Endodermal cell (in vitro differentiated cells): ENCODE measurements around the gene TIAL1. TPM values are rescaled to one million over a fixed set of nuclear protein-coding genes. Genes with fewer than 3 reads are reported as not detected.

Experiments
- DNase-seq: peaks from one replicate; pipeline ENCODE4 v3.0.0-alpha.2; 2017
- H3K27ac ChIP-seq: 2 replicates; pipeline ENCODE4 v1.5.1; 2013; ENCODE audit warnings: mild to moderate bottlenecking, low read depth, low read length, moderate library complexity
- H3K27me3 ChIP-seq: 2 replicates; pipeline ENCODE4 v1.6.1; 2013; ENCODE audit warnings: mild to moderate bottlenecking, low read length, moderate library complexity; ENCODE audit not compliant: insufficient read depth, control insufficient read depth, poor library complexity, severe bottlenecking
- H3K36me3 ChIP-seq: 2 replicates; pipeline ENCODE4 v1.7.0; 2013; ENCODE audit warnings: mild to moderate bottlenecking, low read length, moderate library complexity; ENCODE audit not compliant: control insufficient read depth, insufficient read depth
- H3K4me1 ChIP-seq: one replicate; pipeline ENCODE4 v1.7.0; 2013; ENCODE audit warnings: low read length; ENCODE audit not compliant: control insufficient read depth, insufficient read depth
- H3K4me3 ChIP-seq: 2 replicates; pipeline ENCODE4 v1.5.1; 2013; ENCODE audit warnings: mild to moderate bottlenecking, low read length, moderate library complexity
- H3K9ac ChIP-seq: 2 replicates; pipeline ENCODE4 v1.6.1; 2013; ENCODE audit warnings: mild to moderate bottlenecking, low read length, moderate library complexity; ENCODE audit not compliant: poor library complexity, severe bottlenecking; ENCODE audit errors: extremely low read depth
- H3K9me3 ChIP-seq: 2 replicates; pipeline ENCODE4 v1.6.1; 2013; ENCODE audit warnings: mild to moderate bottlenecking, low read length, moderate library complexity; ENCODE audit not compliant: control insufficient read depth
- H3K27ac Mint-ChIP-seq: 2 replicates; pipeline ENCODE4 v1.8.0; 2020; ENCODE audit warnings: mixed read lengths
- H3K27me3 Mint-ChIP-seq: 2 replicates; pipeline ENCODE4 v1.8.0; 2021; ENCODE audit warnings: mild to moderate bottlenecking, mixed read lengths; ENCODE audit not compliant: insufficient read depth
- H3K36me3 Mint-ChIP-seq: 2 replicates; pipeline ENCODE4 v1.8.0; 2020; ENCODE audit warnings: low read depth, mixed read lengths
- H3K4me1 Mint-ChIP-seq: 2 replicates; pipeline ENCODE4 v1.8.0; 2020; ENCODE audit warnings: mixed read lengths
- H3K4me3 Mint-ChIP-seq: 2 replicates; pipeline ENCODE4 v1.8.0; 2020; ENCODE audit warnings: mild to moderate bottlenecking, moderate library complexity, mixed read lengths
- H3K9me3 Mint-ChIP-seq: 2 replicates; pipeline ENCODE4 v1.8.0; 2020; ENCODE audit warnings: mild to moderate bottlenecking, mixed read lengths
- WGBS, 2 experiments: methylation state at CpG; one replicate each; pipeline versions ENCODE4 v1.1.5 to v1.1.7; 2013; ENCODE audit warnings: missing lambda C conversion rate in 2 of 2, mixed read lengths in 1 of 2; ENCODE audit not compliant: insufficient coverage in 1 of 2, insufficient read length in 1 of 2; 5-methylcytosine and 5-hydroxymethylcytosine counted together
- total RNA-seq, 2 donors: library from RNA; stranded (reverse); fragmentation: NEBNext Ultra II Directional in 1 of 2; extraction: Animal tissue kit (Norgen Biotek cat#: 25700) in 1 of 2; gene quantifications; 2 replicates in 1 of 2; 3 replicates in 1 of 2; pipeline ENCODE4 v1.2.1, GENCODE V29; 2021
- TF ChIP-seq, protein P1 (sequence below): fragments of 200-600 bp; sonication (generic); conservative IDR thresholded peaks from 2 replicates; pipeline ENCODE4 v1.5.0; 2021; ENCODE audit warnings: antibody characterized with exemption, mild to moderate bottlenecking

Gene TIAL1
- total RNA-seq, 2 donors from 2014 or later = 156 to 176 TPM

DNA sequence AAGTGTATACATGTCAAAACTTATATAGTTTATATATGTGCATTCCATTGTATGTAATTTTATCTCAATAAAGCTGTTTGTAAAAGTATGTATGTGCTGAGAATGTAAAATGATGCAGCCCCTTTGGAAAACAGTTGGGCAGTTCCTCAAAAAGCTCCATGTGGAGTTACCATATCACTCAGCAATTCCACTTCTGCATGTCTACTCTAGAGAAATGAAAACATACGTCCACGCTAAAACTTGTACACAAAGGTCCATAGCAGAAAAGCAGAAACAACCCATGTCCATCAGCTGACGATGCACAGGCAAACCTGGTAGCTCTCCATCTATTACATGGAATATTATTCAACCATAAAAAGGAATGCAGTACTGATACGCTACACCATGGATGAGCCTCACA is 45.9 kb downstream of the TIAL1 start:
- Histone ChIP-seq H3K36me3 (no peaks in the 10 kb centered on the region), H3K27me3 (peaks cover 10% of the 10 kb centered on the region), H3K9me3 (no peaks in the 10 kb centered on the region), H3K27ac (no peak overlapping the region), H3K4me3 (no peak overlapping the region), H3K4me1 (no peaks in the 10 kb centered on the region), H3K9ac (no peak overlapping the region)
- H3K9me3 Mint-ChIP-seq = peaks cover 1% of the 10 kb centered on the region
- H3K4me1 Mint-ChIP-seq = no peaks in the 10 kb centered on the region
- H3K4me3 Mint-ChIP-seq = no peak overlapping the region
- peaks cover 14% of the 10 kb centered on the region for H3K27me3 Mint-ChIP-seq
- TF ChIP-seq, protein P1, sequence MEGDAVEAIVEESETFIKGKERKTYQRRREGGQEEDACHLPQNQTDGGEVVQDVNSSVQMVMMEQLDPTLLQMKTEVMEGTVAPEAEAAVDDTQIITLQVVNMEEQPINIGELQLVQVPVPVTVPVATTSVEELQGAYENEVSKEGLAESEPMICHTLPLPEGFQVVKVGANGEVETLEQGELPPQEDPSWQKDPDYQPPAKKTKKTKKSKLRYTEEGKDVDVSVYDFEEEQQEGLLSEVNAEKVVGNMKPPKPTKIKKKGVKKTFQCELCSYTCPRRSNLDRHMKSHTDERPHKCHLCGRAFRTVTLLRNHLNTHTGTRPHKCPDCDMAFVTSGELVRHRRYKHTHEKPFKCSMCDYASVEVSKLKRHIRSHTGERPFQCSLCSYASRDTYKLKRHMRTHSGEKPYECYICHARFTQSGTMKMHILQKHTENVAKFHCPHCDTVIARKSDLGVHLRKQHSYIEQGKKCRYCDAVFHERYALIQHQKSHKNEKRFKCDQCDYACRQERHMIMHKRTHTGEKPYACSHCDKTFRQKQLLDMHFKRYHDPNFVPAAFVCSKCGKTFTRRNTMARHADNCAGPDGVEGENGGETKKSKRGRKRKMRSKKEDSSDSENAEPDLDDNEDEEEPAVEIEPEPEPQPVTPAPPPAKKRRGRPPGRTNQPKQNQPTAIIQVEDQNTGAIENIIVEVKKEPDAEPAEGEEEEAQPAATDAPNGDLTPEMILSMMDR = no peak
- WGBS, 2 experiments = 93 to 96% methylated on average over 4 of the region's 4 CpGs
- no peak for DNase-seq
- H3K27ac Mint-ChIP-seq = no peak overlapping the region
- H3K36me3 Mint-ChIP-seq = no peaks in the 10 kb centered on the region

DNA sequence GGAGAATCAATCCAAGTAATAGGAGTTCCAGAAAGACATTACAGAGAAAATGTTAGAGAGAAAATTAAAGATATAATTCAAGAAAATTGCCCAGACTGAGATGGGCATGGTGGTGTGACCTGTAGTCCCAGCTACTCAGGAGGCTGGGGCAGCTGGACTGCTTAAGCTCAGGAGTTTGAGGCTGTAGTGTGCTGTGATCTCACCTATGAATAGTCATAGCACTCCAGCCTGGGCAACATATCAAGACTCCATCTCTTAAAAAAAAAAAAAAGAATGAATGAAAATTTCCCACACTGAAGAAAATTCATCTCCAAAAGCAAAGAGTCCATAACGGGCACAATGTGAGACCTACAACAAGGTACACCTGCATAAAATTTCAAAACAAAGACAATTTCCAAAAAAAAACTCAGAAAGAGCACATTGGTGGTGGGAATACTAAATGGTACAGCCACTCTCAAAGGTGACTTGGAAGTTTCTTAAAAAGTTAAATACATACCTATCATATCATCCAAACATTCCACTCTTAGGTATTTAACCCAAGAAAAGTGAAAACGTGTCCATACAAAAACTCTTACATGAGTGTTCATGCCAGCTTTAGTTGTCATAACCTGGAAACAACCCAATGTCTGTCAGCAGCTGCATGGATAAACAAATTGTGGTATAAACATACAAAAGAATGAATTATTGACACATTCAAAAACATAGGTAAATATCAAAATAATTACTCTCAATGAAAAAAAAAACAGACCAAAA is 47.3 kb downstream of the TIAL1 start:
- Mint-ChIP-seq H3K36me3 (no peaks in the 10 kb centered on the region), H3K27ac (no peak overlapping the region), H3K27me3 (peaks cover 28% of the 10 kb centered on the region), H3K4me3 (no peak overlapping the region), H3K9me3 (peaks cover 1% of the 10 kb centered on the region), H3K4me1 (no peaks in the 10 kb centered on the region)
- TF ChIP-seq, protein P1 = no peak
- H3K27me3 ChIP-seq = peaks cover 20% of the 10 kb centered on the region
- H3K9ac ChIP-seq = no peak overlapping the region
- DNase-seq = no peak
- no peak overlapping the region for H3K27ac ChIP-seq
- no peaks in the 10 kb centered on the region for H3K4me1 ChIP-seq
- H3K4me3 ChIP-seq = no peak overlapping the region
- no peaks in the 10 kb centered on the region for H3K9me3 ChIP-seq
- WGBS, 2 experiments = 80 to 91% methylated on average over 1 to 2 of the region's 2 CpGs
- H3K36me3 ChIP-seq = no peaks in the 10 kb centered on the region

DNA sequence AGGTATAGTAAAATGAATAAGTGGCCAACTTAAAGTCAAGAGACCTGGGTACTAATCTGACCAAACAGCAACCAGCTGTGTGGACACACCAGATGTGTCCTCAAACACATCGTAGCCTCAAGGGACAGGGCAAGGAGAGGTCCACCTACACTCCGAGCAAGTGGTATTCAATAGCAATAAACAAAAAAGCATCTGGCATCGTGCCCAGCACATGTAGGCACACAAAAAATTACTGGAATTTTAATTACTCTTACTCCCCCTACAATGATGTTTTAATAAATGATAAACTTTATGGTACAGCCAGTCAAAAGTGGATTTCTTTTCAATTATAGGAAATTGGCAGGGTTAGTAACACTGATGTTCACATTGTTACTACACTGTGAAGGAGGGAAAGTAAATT is 50.8 kb downstream of the TIAL1 start:
- H3K9ac ChIP-seq = no peak overlapping the region
- peaks cover 52% of the 10 kb centered on the region for H3K27me3 Mint-ChIP-seq
- no peak overlapping the region for H3K27ac Mint-ChIP-seq

More for the DNA sequence above, 50.8 kb downstream of the TIAL1 start:
- H3K4me3 ChIP-seq = no peak overlapping the region
- TF ChIP-seq, protein P1 = no peak
- H3K4me1 ChIP-seq = no peaks in the 10 kb centered on the region
- peaks cover 1% of the 10 kb centered on the region for H3K9me3 Mint-ChIP-seq
- no peak for DNase-seq
- peaks cover 10% of the 10 kb centered on the region for H3K4me1 Mint-ChIP-seq
- no peaks in the 10 kb centered on the region for H3K36me3 Mint-ChIP-seq
- H3K27me3 ChIP-seq = peaks cover 49% of the 10 kb centered on the region
- no peak overlapping the region for H3K4me3 Mint-ChIP-seq
- no peak overlapping the region for H3K27ac ChIP-seq
- H3K9me3 ChIP-seq = no peaks in the 10 kb centered on the region
- H3K36me3 ChIP-seq = no peaks in the 10 kb centered on the region
- 85% methylated on average over 3 of the region's 3 CpGs; no CpG with 5 or more reads in 1 of the 2 experiments for WGBS, 2 experiments
